Adrenal gland (tissue), 19 donors: ENCODE measurements around the gene OR6M1. TPM values are rescaled to one million over a fixed set of nuclear protein-coding genes. Genes with fewer than 3 reads are reported as not detected.

Source experiments
- DNase-seq, 7 donors: peaks; one replicate each; pipeline ENCODE4 v3.0.0-alpha.2; 2019 to 2020
- H3K27ac ChIP-seq, 5 donors: fragments of 200-600 bp; sonication (generic) in 4 of 5; 1 replicate in 3 of 5; 2 replicates in 2 of 5; pipeline versions ENCODE4 v1.5.1 to v1.8.0; 2016 to 2020; ENCODE audit warnings: mild to moderate bottlenecking in 1 of 5
- H3K27me3 ChIP-seq: fragments of 200-600 bp; 2 replicates; pipeline ENCODE4 v1.8.0; 2021
- H3K36me3 ChIP-seq, 2 donors: fragments of 200-600 bp; replicated peaks in 1 of 2; 1 replicate in 1 of 2; 2 replicates in 1 of 2; pipeline versions ENCODE4 v1.5.1 to v1.8.0; 2018 to 2022
- H3K4me1 ChIP-seq, 2 donors: fragments of 200-600 bp; replicated peaks in 1 of 2; 1 replicate in 1 of 2; 2 replicates in 1 of 2; pipeline versions ENCODE4 v1.5.1 to v1.8.0; 2018 to 2021
- H3K4me3 ChIP-seq, 4 donors: fragments of 200-600 bp; sonication (generic) in 3 of 4; one replicate each; pipeline ENCODE4 v1.5.1; 2016 to 2018
- H3K9me3 ChIP-seq, 3 donors: fragments of 200-600 bp; sonication (generic) in 1 of 3; replicated peaks in 1 of 3; 1 replicate in 2 of 3; 2 replicates in 1 of 3; pipeline versions ENCODE4 v1.5.1 to v1.8.0; 2016 to 2021
- CTCF ChIP-seq, 6 experiments: fragments of 450-650 bp in 4 of 6; fragments of 200-600 bp in 2 of 6; sonication (generic) in 1 of 6; IDR thresholded peaks; 1 replicate in 5 of 6; 2 replicates in 1 of 6; pipeline versions ENCODE4 v1.5.1 to v1.8.0; 2016 to 2021; ENCODE audit warnings: antibody characterized with exemption in 6 of 6, mild to moderate bottlenecking in 2 of 6, moderate library complexity in 1 of 6
- POLR2A ChIP-seq, 2 donors: fragments of 450-650 bp; IDR thresholded peaks; one replicate each; pipeline ENCODE4 v1.6.1; 2017; ENCODE audit warnings: antibody characterized with exemption in 2 of 2, mild to moderate bottlenecking in 2 of 2, moderate library complexity in 1 of 2
- WGBS, 4 donors: extraction: QIAGEN DNeasy Blood & Tissue Kit in 2 of 4; methylation state at CpG; one replicate each; pipeline versions ENCODE4 v1.1.5 to v1.1.7; 2013 to 2017; 5-methylcytosine and 5-hydroxymethylcytosine counted together
- intact Hi-C, 2 donors: fragments of 100-400 bp; cut with DNase I; formaldehyde crosslinking; loops; one replicate each; pipeline versions ENCODE4 v1.14.1 to v1.15.0; 2022 to 2023
- long read RNA-seq, 10 donors: library from polyadenylated mRNA in 3 of 10; unstranded in 2 of 10; stranded (forward) in 1 of 10; transcript quantifications; one replicate each; pipeline ENCODE4 v2.0.0 and lab custom pipeline, GENCODE V29; 2021 to 2026
- polyA plus RNA-seq, 3 donors: library from polyadenylated mRNA; stranded (reverse); fragments of 200-250 nt in 2 of 3; fragments of 350-450 nt in 1 of 3; fragmentation: Illumina TruSeq in 1 of 3; extraction: RNeasy Lipid Tissue Mini Kit (QIAGEN cat#74804) in 1 of 3; gene quantifications; one replicate each; pipeline ENCODE4 v1.2.3, GENCODE V29; 2013 to 2014
- total RNA-seq, 9 donors: library from RNA; depleted of rRNA in 4 of 9; stranded (reverse); fragments of >200 nt in 4 of 9; fragments of 120-200 nt in 1 of 9; fragmentation: NEBNext Ultra II Directional in 1 of 9; extraction: Animal tissue kit (Norgen Biotek cat#: 25700) in 1 of 9; gene quantifications; one replicate each; pipeline versions ENCODE4 v1.1.0 to v1.2.4, GENCODE V29; 2013 to 2023
- donor health status: healthy with polysubstance abuse.
- donor health status: Bipolar disorder and iron deficiency.
- donor health status: DM: yes; HTN: yes; CAD: no.
- donor health status: DM: no; HTN: no; CAD: no.
- donor health status: DM: no; HTN: no; CAD: no.
- donor health status: DM: yes; HTN: yes; CAD: no.

Gene OR6M1
- total RNA-seq = not detected
- polyA plus RNA-seq = not detected
- long read RNA-seq, donor 1 = 0 reads
- long read RNA-seq, donor 2 = 0 reads
- long read RNA-seq, donor 3 = 0 reads
- long read RNA-seq, donor 4 = 0 reads
- long read RNA-seq, donor 5 = 0 reads
- long read RNA-seq, donor 6 = 0 reads
- long read RNA-seq, donor 7 = 0 reads
- long read RNA-seq, donor 8 = 0 reads
- long read RNA-seq, donor 9 = 0 reads
- long read RNA-seq, donor 10 = 0 reads

- H3K27me3 ChIP-seq = no peaks in the 10 kb centered on the region
- TF ChIP-seq POLR2A (IDR thresholded peaks at IDR 0.05) = no peak
- TF ChIP-seq CTCF (IDR thresholded peaks at IDR 0.05) = no peak
Measured at GRCh38 chr11:123806249-123806648, at the start of gene OR6M1. OR6M1 (minus strand) TSS chr11:123806349; CDS start chr11:123806349, 0 bp downstream.

GRCh38 chr11:123853038-123853437 lies 46.9 kb upstream of the OR6M1 start:
- intact Hi-C loops = no loop called here
- Histone ChIP-seq H3K9me3 (no peaks in the 10 kb centered on the region), H3K27ac (no peak overlapping the region), H3K27me3 (no peaks in the 10 kb centered on the region), H3K36me3 (no peaks in the 10 kb centered on the region), H3K4me1 (no peaks in the 10 kb centered on the region), H3K4me3 (no peak overlapping the region)
- TF ChIP-seq POLR2A (IDR thresholded peaks at IDR 0.05) (no peak), CTCF (IDR thresholded peaks at IDR 0.05) (no peak)
- no peak for DNase-seq
- 89 to 95% (median 94%) methylated on average over 1 to 2 of the region's 2 CpGs for WGBS, 4 donors

More at GRCh38 chr11:123806249-123806648, at the start of gene OR6M1:
- Histone ChIP-seq H3K27ac (no peak within 1 kb of the TSS), H3K9me3 (no peaks in the 10 kb centered on the region), H3K4me3 (no peak within 1 kb of the TSS), H3K4me1 (no peaks in the 10 kb centered on the region), H3K36me3 (no peaks in the 10 kb centered on the region)
- WGBS, 4 donors = 73 to 78% (median 75%) methylated on average over 4 of the region's 4 CpGs
- no peak for DNase-seq
- intact Hi-C loops = no loop called here

GRCh38 chr11:123852321-123852720 lies 46.2 kb upstream of the OR6M1 start:
- no peak overlapping the region for H3K27ac ChIP-seq
- intact Hi-C loops = no loop called here
- TF ChIP-seq CTCF (IDR thresholded peaks at IDR 0.05) (no peak), POLR2A (IDR thresholded peaks at IDR 0.05) (no peak)
- H3K36me3 ChIP-seq = no peaks in the 10 kb centered on the region
- no peaks in the 10 kb centered on the region for H3K9me3 ChIP-seq
- no peak overlapping the region for H3K4me3 ChIP-seq
- no peaks in the 10 kb centered on the region for H3K27me3 ChIP-seq
- no peak for DNase-seq
- H3K4me1 ChIP-seq = no peaks in the 10 kb centered on the region

- H3K9me3 ChIP-seq = no peaks in the 10 kb centered on the region
- H3K36me3 ChIP-seq = no peaks in the 10 kb centered on the region
- TF ChIP-seq CTCF (IDR thresholded peaks at IDR 0.05) (no peak), POLR2A (IDR thresholded peaks at IDR 0.05) (no peak)
- no peak overlapping the region for H3K4me3 ChIP-seq
- no peak overlapping the region for H3K27ac ChIP-seq
- intact Hi-C loops = no loop called here
- H3K27me3 ChIP-seq = no peaks in the 10 kb centered on the region
- 85 to 88% (median 87%) methylated on average over 4 of the region's 4 CpGs for WGBS, 4 donors
- H3K4me1 ChIP-seq = no peaks in the 10 kb centered on the region
- no peak for DNase-seq
Measured at GRCh38 chr11:123851110-123851509, 45.0 kb upstream of the OR6M1 start.
